PC-3 (cell line): ENCODE data around the gene PROSER3.

Source experiments
- CTCF ChIP-seq: fragments of 300-600 bp; sonication (generic); conservative IDR thresholded peaks from 2 replicates; pipeline ENCODE4 v1.5.1; 2017; ENCODE audit warnings: antibody characterized with exemption, low read depth, mild to moderate bottlenecking, low read length
- EZH2 ChIP-seq: fragments of 300-600 bp; sonication (generic); IDR thresholded peaks from one replicate; pipeline ENCODE4 v1.6.1; 2017; ENCODE audit warnings: antibody characterized with exemption, mild to moderate bottlenecking, low read length; ENCODE audit not compliant: unreplicated experiment
- EZH2phosphoT487 ChIP-seq: fragments of 300-600 bp; sonication (generic); IDR thresholded peaks from 2 replicates; pipeline ENCODE4 v1.6.1; 2018; ENCODE audit warnings: mild to moderate bottlenecking, antibody characterized with exemption, low read length, borderline replicate concordance

DNA sequence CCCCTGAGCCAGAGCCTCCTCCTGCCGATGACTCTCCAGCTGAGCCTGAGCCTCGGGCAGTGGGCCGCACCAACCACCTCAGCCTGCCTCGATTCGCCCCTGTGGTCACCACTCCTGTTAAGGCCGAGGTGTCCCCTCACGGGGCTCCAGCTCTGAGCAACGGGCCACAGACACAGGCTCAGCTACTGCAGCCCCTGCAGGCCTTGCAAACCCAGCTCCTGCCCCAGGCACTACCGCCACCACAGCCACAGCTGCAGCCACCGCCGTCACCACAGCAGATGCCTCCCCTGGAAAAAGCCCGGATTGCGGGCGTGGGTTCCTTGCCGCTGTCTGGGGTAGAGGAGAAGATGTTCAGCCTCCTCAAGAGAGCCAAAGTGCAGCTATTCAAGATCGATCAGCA lies 36.6 kb upstream of the PROSER3 start:
- no peak for TF ChIP-seq CTCF
- no peak for TF ChIP-seq EZH2phosphoT487
- TF ChIP-seq EZH2: no peak
